Brain pericyte (primary cell): ENCODE measurements around the gene CUTC.
"Not testable (repeated sequence)": the region's sequence is repeated elsewhere in the genome, so short reads cannot be mapped to it uniquely, and the experiment has no call there.

ENCODE experiments used
- DNase-seq: peaks from one replicate; pipeline ENCODE4 v3.0.0-alpha.2; 2012; ENCODE audit warnings: low read depth, low spot score

Gene CUTC

DNA sequence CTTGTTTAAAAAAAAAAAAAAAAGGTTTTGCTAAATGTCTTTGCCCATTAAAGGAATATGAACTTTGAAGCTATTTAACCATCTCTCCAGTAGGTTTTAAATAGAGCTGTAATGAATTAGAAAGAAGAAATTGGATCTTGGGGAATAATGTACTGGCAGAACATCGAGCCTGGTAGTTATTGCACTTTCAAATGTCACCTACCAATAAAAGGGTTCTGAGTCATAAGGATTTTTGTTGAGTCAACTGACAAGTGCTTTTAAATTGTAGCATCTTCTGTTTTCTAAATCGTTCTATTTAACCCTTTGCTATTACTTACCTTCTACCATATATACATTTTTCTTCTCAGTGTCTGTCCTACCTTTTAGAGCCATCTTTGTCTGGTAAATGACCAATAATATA lies 10.7 kb downstream of the CUTC start:
- DNase-seq, result no peak

DNA sequence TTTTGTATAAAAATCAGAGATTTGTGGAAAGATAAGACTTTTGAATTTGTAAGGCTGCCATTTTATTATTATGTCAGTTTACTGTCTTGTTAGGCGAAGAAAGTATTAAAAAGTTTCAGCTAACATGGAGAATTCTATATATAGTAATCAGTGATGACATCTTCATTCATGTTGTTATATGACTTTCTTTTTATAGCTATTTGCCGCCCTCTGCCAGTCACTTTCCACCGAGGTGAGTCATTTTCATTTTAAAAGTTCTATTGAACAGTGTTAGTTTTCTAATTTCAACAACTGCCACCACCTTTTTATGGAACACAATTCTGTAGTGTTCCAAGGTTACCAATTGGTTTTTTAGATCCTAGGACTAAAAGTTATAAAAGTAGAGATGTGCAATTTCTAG lies 11.8 kb downstream of the CUTC start:
- no peak for DNase-seq

DNA sequence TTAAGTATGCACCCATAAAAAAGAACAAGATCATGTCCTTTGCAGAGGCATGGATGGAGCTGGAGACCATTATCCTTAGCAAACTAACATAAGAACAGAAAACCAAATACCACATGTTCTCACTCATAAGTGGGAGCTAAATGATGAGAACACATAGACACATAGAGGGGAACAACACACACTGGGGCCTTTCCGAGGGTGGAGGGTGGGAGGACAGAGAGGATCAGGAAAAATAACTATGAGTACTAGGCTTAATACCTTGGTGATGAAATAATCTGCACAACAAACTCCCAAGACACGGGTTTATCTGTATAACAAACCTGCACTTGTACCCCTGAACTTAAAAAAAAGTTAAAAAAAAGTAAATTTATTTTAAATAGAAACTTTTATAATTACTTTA lies 14.1 kb downstream of the CUTC start:
- DNase-seq, result not testable (repeated sequence)

DNA sequence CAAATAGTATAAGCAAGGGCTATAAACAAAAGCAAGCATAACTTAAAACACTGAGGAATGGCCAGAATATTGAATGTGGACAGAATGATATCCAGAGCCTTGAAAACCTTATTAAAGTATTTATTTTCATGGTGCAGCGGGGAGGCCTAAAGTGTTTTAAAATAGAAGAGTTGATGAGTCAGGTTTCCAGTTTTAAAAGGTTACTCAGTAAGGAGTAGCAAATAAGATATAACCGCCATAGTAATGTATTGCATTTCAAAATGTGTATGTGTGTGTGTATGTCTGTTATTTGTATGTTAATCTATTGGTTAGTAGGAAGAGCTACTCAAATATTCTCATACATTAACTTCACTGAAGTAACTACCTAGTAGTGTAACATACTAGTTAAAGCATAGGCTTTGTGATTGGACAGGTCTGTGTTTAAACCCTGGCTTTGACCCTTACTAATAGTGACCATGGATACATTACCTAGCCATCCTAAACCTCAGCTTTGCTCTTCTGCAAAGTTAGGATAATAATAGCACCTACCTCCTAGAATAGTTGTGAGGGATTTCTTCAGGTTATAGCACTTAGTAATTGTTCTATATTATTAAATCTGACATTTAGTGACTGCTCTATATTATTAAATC lies 16.9 kb downstream of the CUTC start:
- DNase-seq, result no peak

DNA sequence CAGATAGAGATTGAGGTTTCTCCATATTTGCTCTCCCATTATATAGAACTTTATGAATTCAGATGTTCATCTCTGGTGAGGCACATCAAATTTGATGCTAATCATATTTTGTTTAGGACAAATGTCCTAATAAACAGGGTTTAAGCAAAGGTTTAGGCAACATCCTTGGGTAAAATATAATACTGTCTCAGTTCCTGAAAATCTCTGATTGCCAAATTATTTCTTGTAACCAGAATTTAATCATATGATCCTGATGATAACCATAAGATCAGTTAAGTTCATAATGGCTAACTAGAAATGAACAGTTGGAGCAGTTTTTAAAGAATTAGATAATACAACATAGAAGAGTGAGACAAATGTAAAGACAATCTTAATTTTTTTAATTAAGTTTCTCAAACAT lies 18.6 kb downstream of the CUTC start:
- no peak for DNase-seq

DNA sequence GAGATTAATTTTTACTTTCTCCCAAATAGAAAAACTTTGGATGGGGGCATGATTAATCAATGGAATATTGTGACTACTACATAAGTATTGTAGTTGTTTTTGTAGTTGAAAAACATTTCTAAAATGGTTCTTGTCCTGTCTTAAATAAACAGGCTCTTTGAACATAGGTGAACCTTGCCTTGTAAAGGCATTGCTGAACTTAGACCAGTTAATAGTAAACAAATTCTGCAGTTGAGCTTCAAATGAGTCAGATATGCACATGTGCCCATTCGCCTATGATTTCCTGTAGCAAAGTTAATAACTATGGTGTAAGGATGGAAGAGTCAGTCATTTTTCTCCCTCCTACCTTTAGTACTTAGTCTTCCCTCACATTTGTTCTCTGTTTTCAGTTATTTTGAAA lies 22.6 kb downstream of the CUTC start:
- no peak for DNase-seq

DNA sequence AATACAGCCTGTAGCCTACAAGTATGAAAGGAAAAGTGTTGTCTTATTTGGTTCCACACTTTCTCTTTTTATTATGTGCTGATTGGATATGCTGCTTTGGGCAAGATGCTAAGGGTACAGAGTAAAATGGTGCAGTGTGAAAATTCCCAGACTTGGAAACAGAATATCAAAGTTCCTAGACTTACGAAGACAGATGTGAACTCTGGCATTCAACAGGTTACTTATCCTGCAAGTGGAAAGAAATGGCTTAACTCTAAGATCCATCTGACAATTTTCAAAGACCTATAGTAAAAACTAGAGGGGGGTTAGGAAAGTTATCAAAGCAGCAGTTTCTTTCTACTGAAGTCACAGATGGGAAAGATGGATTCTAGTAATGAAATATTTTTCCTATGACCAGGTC lies 24.1 kb downstream of the CUTC start:
- DNase-seq, result no peak

DNA sequence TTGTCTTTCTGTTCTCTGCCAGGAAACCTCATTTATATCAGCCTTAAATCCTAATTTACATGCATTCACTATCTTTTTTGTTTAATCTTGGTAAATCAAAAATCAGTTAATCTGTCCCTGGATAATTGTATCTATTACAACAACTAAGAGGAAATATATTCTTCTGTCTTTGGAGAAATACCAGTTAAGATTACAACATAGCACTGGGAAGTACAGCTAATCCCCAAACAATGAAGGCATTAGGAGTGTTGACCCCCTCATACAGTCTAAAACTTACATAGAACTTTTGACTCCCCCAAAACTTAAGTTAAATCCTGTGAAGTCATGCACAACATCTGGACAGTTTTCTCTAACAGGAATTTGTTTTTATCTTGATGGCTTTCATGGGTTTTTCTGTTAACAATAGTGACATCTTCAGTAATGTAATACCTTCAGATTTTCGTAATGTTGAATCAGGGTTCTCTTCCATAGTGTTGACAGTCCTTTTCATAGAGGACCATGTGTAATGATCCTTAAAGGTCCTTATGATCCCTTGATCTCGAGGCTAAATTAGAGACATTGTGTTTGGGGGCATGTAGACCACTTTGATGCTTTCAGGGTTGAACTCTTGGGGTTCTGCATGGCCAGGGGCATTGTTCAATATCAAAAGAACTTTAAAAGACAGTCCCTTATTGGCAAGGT lies 26.3 kb downstream of the CUTC start:
- DNase-seq, result no peak

DNA sequence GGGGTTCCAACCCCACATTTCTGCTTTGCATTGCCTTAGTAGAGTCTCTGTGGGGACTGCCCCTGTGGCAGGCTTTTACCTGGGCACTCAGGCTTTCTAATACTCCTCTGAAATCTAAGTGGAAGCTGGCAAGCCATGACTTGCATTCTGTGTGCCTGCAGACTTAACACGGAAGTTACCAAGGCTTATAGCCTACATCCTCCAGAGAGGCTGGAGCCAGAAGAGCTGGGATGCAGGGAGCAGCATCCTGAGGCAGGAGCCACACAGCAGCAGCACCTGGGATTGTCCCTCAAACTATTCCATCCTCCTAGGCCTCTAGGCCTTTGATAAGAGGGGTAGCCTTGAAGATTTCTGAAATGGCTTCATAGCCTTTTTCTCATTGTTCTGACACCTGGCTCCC lies 28.3 kb downstream of the CUTC start:
- DNase-seq, result no peak

DNA sequence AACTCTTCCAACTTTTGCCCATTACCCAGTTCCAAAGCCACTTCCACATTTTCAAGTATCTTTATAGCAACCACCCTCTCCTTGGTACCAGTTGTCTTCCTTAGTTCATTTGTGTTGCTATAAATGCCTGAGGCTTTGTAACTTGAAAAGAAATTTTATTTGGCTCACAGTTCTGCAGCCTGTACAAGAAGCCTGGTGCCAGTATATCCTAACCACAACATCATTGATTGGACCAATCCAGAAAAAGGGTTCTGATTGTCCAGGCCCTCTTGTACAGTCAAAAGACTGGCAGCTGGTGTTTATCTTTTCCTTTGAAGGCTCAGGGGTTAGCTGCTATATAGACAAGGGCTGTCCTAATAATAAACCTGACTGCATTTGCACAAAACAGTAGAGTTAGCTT lies 29.3 kb downstream of the CUTC start:
- no peak for DNase-seq

DNA sequence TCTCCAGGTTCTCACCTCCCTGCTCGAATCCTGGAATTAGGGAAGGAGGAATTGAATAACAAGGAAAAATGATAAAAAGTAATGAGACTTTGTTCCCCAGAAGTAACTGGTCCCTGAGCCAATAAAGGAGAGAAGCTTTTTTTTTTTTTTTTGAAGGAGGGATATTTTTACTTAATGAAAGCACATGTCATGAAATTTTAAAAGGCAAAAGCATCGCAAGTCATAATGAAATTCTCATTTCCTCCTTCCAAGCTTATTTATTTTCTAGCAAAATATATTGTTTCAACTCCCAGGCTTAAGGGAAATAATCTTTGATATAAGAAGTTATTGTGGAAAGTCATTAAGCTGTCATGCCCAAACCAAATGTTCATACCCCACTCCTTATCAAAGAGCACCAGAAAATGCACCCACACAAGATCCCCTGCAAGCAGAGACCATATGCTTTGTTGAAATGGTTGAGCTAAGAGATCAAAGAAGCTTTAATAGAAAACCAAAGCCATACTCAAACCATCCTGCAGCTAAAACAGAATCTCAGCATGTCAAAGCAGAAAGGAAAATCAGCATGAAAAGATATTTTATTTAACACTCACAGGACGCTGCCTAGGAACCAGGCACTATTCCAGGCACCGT lies 33.8 kb downstream of the CUTC start:
- DNase-seq, result no peak

DNA sequence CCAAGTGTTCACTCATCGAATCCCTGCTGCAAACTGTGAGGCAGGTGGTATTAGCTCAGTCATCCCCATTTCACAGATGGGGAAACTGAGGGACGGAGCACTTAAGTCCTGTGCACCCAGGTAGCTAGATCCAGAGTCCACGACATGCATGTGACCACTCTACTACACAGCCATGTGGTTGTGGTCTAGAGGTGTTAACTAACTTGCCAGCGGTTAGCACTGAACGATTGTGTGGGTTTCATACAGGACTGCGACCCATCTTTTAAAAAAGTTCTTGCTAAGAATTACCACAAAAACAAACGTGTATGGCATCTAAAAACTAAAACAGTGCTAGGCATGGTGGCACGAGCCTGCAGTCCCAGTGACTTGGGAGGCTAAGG lies 34.3 kb downstream of the CUTC start:
- no peak for DNase-seq

DNA sequence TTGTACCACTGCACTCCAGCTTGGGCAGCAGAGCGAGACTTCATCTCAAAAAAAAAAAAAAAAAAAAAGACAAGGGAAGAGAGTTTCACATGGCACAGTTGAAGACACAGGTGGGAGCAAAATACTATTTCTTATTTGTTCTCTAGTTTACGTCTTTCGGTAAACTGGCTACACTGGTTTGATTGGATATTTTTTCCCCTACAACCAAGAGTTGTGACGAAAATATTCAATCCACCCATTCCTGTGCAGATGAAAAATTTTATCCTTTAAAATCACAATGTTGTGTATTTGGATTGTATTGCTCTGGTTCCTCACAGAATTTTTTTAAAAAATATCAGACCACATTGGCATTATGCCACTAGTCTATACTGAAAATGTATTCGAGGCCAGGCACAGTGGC lies 35.9 kb downstream of the CUTC start:
- no peak for DNase-seq

DNA sequence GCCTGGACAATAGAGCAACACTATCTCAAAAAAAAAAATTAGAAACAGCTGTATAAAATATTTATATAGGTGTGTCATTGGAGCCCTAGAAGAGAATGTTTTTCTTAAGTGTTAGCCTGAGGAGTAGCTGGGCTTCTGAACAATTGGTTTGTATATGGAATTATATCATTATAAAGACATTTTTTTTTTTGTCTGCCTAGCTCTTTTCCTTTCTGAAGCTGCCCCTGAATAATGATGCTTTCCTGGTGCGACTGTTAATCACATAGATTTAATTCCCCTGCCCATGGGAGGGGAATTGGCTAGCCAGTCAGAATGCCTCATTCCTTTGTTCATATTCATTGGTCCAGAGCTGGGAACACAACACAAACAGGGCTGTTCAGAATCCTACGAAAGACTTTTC lies 36.5 kb downstream of the CUTC start:
- no peak for DNase-seq

DNA sequence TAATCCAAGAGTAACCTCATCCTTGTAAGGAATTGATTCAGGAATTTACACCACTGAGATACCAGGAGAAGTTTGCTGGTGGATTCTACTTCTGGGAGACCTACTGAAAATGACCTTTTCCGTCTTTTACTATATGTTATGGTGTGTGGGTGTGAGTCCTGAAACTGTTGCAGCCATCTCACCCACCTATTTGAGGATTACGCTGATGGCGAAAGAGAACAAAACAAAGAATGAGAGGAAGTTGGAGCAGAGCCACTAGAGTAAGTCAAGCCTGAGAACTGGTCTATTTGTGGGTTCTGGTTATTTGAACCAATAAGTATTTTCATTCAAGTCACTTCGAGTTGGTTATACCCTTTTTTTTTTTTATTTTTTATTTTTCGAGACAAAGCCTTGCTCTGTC lies 37.7 kb downstream of the CUTC start:
- DNase-seq, result no peak

DNA sequence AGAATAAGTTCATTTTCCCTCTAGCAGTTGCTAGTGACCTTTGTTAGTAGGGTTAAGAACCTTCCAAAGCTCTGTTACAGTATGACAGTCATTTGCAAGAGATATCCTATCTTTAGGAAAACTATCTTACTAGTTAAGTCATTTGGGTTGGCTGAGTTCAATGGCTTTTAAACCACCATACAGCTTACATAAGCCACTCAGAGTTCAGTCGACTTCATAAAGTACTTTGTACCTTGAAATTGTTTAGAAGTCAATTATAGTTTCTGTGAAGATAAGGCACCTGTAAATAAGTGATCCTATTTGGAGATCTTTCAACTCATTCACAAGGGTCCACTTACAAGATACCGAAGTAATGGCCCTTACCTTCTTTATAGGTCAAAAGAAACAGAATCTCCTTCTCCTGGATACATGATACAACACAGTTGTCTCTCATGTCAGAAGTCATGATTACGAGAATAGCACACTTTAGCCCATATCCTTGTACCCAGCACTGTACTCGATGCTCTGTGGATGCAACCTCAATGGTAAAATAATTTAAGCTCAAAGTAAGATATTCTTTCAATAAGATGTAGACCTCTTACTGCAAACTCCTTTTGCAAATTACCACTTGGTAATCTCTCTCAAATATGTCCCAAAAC lies 38.5 kb downstream of the CUTC start:
- no peak for DNase-seq

DNA sequence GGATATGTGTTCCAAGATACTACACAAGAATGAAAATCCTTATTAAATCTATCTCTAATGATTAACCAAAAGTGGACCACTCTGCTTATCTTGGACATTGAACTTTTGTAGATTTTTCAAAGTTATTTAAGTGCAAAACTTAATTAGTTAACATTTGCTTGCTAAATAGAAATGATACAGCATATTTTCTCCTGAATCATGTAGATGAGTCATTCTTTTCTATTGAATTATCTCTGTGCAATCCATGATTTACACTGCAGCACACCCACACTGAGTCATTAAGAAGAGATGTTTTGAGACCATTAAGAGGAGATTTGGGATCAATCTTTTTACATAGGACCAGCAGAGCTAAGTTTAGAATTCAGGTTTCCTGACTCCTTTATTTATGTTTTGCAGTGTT lies 43.8 kb downstream of the CUTC start:
- DNase-seq, result peak; percentile 30

DNA sequence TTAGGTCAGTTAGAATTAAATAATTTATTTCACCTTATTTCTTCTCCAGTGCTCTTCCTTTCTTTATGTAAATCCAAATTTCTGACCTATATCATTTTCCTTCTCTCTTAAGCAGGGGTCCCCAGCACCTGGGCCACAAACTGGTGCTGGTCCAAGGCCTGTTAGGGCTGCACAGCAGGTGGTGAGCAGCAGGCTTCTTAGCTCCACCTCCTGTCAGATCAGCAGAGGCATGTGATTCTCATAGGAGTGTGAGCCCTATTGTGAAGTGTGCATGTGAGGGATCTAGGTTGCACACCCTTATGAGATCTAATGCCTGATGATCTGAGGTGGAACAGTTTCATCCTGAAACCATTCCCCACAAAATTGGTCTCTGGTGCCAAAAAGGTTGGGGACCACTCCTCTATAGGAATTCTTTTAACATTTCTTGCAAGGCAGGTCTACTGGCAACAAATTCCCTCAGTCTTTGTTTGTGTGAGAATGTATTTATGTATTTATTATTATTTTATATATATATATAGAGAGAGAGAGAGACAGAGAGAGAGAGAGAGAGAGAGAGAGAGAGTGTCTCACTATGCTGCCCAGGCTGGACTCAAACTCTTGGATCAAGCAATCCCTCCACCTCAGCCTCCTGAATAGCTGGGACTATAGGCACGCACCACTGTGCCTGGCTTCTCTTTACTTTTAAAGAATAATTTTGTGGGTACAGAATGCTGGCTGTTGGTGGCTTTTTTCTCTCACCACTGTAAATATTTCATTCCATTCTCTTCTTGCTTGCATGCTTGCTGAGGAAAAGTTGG lies 46.1 kb downstream of the CUTC start:
- no peak for DNase-seq

DNA sequence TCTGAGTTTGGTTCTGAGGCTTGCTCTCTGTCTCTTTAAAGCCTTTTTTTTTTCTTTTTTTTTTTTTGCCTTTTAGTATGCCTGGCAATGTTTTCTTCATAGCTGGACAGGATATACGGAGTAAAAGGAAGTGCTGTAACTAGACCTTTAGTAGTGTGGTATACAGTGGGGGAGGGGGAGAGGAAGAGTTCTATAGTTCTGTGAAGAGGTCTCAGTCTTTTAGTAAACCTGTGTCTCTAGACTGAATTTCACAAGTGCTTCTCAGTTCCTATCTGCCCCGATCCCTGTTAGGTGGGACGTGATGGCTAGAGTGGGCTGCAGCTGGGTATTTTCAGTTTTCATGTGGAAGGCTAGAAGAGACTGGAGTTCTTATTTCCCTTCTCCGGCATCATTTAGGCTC lies 47.3 kb downstream of the CUTC start:
- no peak for DNase-seq

DNA sequence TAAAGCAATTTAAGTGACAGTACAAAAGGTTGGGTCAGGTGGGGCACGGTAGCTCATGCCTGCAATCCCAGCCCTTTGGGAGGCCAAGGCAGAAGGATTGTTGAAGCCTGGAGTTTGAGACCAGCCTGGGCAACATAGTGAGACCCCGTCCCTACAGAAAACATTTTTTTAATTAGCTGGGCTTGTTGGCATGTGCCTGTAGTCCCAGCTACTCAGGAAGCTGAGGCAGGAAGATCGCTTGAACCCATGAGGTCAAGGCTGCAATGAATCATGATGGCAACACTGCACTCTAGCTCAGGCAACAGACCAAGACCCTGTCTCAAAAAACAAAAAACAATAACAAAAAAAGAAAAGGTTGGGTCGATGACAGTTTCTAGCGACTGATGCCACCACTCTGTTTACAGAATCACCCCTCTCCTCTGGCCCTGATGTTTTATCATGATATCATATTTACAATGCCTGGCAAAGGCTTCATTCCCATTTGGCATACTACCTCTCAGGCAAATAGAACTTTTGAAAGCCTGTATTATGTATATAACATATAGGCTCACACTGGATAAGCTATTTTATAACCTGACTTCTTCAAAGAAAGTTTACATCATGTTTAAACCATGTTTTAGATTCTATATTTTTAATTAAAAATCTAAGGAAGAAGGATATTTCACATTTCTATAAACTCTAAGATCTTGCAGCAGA lies 49.8 kb downstream of the CUTC start:
- DNase-seq, result no peak

DNA sequence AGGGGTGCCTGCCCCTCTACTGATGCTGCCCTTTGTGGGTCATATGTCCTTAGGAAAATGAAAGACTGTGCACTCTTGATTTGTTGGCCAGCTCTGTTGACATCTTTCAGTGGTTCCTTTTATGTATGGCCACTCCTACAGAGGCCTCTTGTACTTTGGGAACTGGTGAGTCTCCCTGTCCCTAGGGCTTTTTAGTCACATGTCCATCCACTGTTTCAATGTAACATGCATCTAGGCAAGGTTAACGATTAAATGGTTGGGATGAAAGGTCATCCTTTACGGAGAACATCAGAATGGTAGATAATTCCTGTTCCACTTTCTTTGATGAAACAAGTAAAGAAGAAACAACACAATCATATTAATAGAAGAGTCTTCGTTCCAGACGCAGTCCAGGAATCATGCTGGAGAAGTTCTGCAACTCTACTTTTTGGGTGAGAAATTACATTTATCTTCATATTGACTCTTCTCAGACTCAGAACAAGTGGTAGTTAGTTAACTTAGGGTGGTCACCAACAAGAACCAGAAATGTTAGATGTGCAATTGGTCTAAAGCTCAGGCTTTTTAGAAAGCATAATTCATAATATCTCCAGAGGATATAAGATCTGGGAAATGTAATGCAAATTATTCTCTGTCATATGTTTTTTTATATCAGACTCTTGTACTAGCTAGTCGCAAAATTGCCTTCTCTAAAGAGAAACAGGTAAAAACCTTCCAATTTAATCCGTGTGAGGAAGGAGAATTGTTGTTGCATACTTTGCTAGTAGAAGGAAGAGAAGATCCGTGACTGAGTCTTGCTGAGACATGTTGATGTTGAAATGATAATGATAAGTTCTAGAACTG lies 50.6 kb downstream of the CUTC start, which contains the start of gene ABCC2:
TSS of gene ABCC2 (plus strand) at position 194 of the 840 bp plus-strand sequence. CDS start at position 399, 205 bp downstream.
- DNase-seq, result no peak
